Measurements from ENCODE around the gene SELP.
A peak's percentile ranks its signal among the peaks of the same experiment; 100 is the strongest.

Gene SELP

DNA sequence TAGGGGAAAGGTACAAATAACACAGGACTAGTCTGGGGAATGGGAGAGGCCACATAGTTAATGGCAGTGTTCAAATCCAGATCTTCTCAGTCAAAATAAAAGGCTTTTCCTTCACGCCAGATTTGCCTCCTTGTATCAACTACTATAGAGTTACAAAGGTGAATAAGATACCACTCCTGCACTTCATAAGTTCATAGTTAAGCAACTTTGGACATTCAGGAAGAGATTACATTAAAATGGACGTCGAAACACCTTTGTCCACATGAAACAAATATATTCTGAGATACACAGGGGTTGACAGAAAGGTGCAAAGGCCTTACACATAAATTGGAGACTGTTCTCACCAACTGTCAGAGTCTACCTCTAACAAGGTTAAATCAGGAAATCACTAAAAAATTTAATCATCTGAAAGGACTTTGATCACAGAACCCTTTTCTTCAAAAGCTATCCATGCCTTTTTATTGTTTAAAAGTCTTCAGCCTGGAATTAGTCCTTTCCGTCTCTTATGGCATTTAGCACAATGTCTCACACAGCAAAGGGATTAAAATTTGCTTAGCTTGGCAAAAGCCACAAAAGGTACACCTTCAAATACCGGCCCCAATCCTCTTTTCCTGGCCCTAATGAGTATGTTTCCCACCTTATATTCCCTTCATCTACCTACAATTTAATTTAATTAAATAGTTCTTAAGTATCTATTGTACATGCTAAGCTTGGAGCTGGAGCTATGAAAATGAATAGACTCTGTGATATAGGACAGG, 51.8 kb downstream of the SELP start:
- no peak for FAIRE-seq
- DNase-seq (ENCODE audit: low spot score): no peak

GRCh38 chr1:169576935-169577331, 53.0 kb downstream of the SELP start:
- DNase-seq (ENCODE audit: low spot score): no peak
- FAIRE-seq: no peak

DNA sequence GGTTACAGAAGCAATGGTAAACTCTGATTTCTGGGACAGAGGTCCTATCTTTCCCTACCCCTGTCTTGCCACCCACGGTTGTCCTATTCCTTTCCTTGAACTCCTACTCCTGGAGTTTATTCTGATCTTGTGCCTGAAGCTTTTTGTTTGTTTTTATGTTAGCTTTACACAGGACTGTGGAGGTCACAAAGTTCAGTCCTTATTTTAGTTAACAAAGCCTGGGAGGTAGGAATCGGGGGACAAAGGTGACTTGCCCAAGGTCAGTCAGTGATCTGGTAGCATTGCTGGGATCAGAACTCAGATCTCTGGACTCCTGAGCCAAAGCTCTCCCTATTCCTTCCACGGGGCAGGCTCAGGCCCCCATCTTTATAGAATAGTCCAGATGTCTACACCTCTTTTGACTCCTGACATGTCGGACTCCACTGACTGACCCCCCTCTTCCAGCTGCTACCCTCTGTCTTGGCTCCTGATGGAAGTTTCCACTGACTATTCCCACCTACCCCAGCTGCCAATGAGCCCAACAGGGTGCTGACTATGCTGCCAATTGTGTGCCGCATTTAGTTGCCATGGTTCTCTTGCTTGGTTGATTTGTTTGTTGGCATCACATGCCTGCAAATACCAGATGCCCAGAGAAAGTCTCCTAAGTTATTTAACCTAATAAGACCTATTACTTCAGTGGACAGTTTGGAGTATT, 53.5 kb downstream of the SELP start:
- DNase-seq (ENCODE audit: low spot score): no peak
- no peak for FAIRE-seq

DNA sequence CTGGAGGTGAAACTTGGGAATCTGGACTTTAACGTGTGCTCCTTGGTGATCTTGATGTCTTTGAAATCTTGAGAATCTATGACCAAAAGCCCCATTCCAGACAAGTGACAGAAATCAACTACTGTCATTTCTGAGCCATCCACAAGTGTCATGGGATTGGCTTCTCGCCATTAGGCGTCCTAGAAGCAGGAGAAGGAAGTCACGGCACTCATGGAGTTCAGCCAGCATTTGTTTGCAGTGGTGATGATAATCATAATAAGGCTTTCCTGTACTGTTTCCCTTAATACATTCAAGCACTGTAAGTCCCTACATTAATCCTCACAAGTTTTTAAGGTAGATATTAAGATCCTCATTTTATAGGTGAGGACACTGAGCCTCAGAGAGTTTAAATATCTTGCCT, 55.6 kb downstream of the SELP start:
- DNase-seq (ENCODE audit: low spot score) (no peak), FAIRE-seq (no peak)

DNA sequence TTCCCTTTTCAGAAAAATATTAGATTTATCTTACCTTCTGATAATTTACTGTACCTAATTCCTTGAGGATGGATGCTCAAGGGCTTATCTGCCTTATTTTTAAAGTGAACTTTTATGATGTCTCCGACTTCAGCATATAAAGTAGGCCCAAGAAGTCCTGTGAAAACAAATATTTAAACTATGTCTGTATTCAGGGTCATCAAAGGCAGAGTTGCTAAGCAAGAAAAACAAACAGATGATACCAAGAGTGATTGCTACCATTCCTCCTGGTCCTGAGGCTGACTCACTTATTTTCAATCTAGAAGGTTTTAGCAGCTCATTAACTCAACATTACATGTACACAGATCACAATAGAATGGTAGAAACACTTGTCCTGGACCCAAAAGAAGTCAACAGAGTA, 57.7 kb downstream of the SELP start:
- DNase-seq (ENCODE audit: low spot score) (no peak), FAIRE-seq (no peak)

GRCh38 chr1:169571450-169571849, 58.5 kb downstream of the SELP start:
- no peak for FAIRE-seq
- DNase-seq (ENCODE audit: low spot score): no peak

DNA sequence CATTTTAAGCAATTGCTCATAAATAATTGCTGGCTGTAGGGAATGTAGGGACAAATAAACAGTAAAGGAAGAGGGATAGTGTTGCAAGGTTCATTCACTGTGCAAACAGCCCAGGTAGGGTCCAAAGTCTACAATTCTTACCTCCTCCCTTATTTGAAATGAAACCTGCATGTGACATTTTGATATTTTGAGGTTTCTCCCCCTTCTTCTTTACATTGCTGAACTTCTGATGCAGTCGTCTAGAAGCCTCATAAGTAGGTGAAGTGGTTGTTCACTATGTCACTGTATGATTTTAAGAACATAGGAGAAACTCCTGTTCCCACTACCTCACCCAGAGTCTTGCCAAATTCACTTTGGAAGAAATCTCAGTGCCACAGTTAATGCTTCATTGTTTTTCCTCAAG, 59.8 kb downstream of the SELP start:
- FAIRE-seq (no peak), DNase-seq (ENCODE audit: low spot score) (no peak)

- no peak for DNase-seq (ENCODE audit: low spot score)
- FAIRE-seq: no peak
Observed at GRCh38 chr1:169568497-169568896, 61.4 kb downstream of the SELP start.

- FAIRE-seq (no peak), DNase-seq (ENCODE audit: low spot score) (no peak)
Observed at GRCh38 chr1:169565335-169566271, 64.3 kb downstream of the SELP start.

DNA sequence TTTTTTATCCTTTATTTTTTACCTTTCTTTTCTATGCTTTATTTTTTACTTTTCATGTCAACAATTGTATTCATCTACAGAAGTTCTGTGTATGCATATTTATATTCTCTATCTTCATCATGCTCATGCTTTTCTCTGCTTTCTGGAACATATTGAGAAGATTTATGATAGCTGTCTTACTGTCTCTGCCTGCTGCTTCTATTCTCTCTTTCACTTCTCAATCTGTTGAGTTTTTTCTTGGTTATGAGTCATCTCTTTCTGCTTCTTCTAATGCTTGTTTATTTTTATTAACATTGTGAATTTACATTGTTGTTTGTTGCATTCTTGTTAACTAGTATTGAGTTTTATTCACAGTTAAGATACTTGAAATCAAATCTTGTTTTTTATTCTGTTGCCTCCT, 66.3 kb downstream of the SELP start:
- FAIRE-seq (no peak), DNase-seq (ENCODE audit: low spot score) (no peak)

- no peak for FAIRE-seq
- DNase-seq (ENCODE audit: low spot score): no peak
Observed at GRCh38 chr1:169563019-169563615, 66.8 kb downstream of the SELP start.

DNA sequence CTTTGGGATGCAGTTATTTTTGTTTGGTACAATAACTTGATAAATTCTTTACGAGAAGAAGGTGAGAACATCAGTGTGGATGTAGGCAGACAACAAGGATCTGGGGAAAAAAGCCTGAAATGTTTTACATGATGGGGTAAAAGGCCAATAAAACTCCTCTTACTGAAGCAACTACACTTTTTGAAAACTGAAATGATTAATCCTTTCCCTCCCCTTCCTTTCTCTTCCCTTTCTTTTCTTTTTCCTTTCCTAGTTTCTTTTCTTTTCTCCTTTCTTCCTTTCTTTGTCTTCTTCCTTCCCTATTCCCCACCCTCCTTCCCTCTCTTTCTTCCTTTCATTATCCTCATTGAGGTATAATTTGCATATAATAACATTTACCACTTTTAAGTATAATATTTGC, 68.2 kb downstream of the SELP start:
- DNase-seq (ENCODE audit: low spot score): no peak
- FAIRE-seq: no peak

- FAIRE-seq: no peak
- no peak for DNase-seq (ENCODE audit: low spot score)
Observed at GRCh38 chr1:169557131-169557530, 72.8 kb downstream of the SELP start.

- DNase-seq (ENCODE audit: low spot score) (peak; percentile 43), FAIRE-seq (no peak)
Observed at GRCh38 chr1:169550294-169550693, 79.6 kb downstream of the SELP start.

DNA sequence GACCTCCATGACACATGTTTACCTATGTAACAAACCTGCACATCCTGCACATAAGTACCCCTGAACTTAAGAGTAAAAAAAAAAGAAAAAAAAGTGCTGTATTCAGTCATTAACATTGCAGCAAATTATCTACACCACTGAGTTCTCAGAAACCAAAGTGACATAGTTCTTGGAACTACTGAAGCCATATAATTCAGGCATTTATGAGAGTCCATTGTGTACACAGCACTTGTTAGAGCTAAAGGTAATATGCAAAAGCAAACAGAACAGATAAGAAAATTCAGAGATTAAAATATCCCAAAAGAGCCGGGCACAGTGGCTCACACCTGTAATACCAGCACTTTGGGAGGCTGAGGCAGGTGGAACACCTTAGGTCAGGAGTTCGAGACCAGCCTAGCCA, 81.6 kb downstream of the SELP start:
- FAIRE-seq (no peak), DNase-seq (ENCODE audit: low spot score) (no peak)

- peak; percentile 17 for FAIRE-seq
- peak; percentile 32 for DNase-seq (ENCODE audit: low spot score)
Observed at GRCh38 chr1:169546087-169546995, 83.6 kb downstream of the SELP start.

GRCh38 chr1:169545472-169545871, 84.5 kb downstream of the SELP start:
- DNase-seq (ENCODE audit: low spot score) (no peak), FAIRE-seq (no peak)

DNA sequence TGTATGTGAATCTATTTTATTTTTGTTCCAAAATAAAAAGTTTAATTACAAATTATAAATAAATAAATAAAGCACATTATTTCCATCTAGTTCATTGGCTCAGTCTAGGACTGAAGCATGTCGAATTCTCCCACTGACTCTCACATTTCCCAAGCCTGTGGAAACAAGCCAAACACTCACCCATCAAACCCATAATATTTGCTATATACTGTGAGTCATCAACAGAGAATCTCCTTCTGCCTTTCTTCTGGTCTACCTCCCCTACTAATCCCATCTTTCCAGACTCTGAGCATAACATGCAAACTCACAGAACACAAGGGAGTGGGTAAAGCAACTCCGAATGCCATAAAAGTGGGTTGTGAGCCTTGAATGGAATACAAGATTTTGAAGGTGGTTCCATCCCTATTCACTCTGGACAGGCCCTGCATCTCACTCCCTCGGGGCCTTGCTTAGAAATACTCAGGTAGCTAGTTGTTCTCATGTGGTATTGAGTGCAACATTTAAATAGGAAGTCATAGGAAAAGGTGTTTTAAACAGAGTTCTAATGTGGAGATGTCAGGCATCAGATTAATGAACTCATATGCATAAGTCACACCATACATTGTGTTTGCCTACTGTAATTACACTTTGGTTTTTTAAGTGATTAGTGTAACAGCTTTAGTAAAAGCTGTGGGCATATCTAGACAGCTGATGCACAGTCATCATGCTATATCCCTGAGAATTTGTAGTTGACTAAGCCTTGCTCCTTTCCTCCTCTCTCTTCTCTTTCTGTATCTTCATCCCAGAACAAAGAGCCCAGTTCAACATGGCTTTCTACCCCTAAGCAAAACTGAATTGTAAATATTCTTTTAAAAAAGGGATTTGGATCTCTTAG, 90.7 kb downstream of the SELP start:
- DNase-seq (ENCODE audit: low spot score) (peak; percentile 70), FAIRE-seq (no peak)
